ENCODE data around the gene POLN.

The POLN gene

DNA sequence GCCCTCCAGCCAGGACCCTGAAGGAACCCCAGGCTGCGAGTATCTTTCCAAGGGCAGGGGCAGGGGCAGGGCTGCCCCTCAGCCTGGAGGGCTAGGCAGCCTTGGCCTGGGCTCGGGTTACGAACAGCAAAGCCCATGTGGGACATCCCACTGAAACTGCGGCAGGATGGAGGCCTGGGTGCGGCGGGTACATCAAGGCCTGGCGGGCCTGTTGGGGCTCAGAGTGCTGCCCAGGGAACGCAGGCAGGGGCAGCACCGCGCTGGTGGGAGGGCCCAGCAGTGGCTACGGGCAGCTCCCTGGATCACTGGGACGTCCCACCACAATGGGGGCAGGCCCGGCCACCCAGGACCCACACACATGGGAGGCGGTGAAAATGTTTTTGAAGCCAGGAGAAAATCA lies 171.9 kb downstream of the POLN start:
- no peak for DNase-seq (ENCODE audit: low read depth)

GRCh38 chr4:2069161-2069971 lies 172.6 kb downstream of the POLN start:
- no peak for DNase-seq (ENCODE audit: low read depth)

DNA sequence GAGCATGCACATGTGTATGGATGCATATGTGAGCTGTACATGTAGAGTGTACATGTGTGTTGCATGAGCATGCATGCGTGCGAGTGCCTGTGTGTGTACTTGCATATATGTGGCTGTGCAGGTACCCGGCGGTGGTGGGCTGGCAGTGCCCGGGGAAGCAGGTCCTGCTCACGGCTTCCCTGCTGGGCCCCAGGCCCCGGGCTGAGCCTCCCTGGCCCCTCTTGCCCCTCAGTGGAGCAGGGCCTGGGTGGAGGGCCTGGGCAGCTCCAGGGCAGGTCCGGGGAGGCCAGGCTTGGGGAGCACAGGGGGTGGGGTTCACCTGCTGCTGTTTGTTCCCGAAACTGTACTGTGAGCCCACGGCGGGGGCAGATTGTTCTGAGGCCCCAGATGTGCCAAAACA lies 173.4 kb downstream of the POLN start:
- no peak for DNase-seq (ENCODE audit: low read depth)

DNA sequence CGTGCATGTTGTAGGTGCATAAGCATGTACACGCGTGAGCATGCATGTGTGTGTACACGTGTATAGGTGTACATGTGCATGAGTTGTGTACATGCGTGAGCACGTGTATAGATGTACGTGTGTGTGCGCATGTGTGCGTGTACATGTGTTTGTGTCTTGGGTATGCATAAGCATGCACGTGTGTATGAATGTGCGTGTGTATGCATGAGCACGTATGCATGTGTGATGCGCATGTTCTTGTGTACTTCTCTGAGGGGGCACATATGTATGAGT lies 173.8 kb downstream of the POLN start:
- no peak for DNase-seq (ENCODE audit: low read depth)

DNA sequence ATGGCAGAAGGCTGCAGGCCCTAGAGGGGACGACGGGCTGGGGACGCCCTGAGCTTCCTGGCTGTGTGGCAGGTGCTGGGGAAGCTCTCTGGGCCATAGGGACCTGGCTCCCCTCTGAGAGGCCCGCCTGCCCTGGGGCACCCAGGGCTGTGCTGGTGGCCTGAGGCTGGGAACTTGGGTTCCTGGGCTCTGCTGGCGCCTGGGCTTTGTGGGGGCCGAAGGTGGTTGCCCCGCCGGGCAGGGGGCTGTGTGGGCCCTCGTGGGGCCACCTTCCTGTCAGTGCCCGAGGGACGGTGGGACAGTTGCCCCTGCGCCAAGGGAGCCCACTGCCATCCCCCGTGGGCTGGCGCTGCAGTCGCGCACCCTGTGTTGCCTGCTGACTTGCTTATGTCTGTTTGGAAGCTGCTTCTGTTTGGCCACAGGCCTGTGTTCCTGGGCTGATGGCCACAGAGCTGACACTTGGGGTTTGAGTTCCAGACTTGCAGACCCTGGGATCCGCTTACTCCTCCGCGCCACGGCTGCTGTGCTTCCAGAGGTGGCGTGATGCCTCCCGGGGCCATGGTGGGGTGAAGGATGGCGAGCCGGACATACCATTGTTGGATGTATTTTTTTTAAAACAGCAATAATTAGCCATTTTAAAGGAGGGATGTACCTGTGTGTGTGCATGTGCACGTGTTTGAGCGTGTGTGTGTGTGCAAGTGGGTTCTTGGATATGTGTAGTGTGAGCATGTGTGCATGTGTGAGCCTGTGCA lies 174.3 kb downstream of the POLN start:
- DNase-seq (ENCODE audit: low read depth): no peak

GRCh38 chr4:2066571-2067445 lies 175.1 kb downstream of the POLN start:
- no peak for DNase-seq (ENCODE audit: low read depth)

GRCh38 chr4:2066011-2066551 lies 175.8 kb downstream of the POLN start:
- DNase-seq (ENCODE audit: low read depth): no peak

DNA sequence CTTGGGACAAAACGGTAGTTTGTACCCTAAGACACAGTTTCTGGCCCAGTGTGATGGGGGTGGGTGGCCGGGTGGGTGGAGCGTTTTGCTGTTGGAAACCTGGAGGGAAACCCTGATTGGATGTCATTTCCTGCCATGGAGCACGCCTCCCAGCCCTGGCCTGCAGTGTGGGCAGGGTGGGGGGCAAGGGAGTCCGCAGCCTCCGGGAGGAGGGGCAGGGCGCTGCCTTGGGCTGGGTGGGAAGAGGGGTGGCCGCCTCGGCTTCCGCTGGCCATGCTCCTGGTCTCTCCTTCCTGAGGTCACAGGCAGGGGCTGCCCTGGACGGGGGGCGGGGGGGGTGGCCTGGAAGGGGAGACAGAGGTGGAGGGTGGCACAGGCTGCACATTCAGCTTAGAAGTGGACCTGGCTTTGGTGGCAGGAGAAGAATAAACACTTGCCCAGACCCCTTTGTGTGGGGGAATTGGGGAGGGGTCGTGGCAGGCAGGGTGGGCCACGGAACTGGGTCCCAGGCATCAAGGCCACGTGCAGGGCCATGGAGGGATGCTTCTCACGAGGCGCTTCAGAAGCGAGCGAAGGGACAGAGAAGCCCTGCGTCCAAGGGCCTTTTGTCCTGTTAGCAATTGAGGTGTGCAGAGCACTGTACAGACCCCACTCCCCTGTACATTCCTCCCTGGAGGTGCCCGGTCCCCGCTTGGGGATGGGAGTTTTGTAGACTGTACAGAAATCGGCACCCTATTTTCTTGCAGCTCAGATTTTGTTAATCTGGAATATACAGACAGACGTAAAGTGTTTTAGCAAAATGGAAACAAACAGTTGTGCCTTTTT lies 176.6 kb downstream of the POLN start:
- no peak for DNase-seq (ENCODE audit: low read depth)

GRCh38 chr4:2064276-2064991 lies 177.5 kb downstream of the POLN start:
- no peak for DNase-seq (ENCODE audit: low read depth)

GRCh38 chr4:2063557-2064275 lies 178.2 kb downstream of the POLN start:
- DNase-seq (ENCODE audit: low read depth): no peak

GRCh38 chr4:2062808-2063524 lies 179.0 kb downstream of the POLN start:
- DNase-seq (ENCODE audit: low read depth): no peak

- no peak for DNase-seq (ENCODE audit: low read depth)
Measured at GRCh38 chr4:2062168-2062807, 179.6 kb downstream of the POLN start.

DNA sequence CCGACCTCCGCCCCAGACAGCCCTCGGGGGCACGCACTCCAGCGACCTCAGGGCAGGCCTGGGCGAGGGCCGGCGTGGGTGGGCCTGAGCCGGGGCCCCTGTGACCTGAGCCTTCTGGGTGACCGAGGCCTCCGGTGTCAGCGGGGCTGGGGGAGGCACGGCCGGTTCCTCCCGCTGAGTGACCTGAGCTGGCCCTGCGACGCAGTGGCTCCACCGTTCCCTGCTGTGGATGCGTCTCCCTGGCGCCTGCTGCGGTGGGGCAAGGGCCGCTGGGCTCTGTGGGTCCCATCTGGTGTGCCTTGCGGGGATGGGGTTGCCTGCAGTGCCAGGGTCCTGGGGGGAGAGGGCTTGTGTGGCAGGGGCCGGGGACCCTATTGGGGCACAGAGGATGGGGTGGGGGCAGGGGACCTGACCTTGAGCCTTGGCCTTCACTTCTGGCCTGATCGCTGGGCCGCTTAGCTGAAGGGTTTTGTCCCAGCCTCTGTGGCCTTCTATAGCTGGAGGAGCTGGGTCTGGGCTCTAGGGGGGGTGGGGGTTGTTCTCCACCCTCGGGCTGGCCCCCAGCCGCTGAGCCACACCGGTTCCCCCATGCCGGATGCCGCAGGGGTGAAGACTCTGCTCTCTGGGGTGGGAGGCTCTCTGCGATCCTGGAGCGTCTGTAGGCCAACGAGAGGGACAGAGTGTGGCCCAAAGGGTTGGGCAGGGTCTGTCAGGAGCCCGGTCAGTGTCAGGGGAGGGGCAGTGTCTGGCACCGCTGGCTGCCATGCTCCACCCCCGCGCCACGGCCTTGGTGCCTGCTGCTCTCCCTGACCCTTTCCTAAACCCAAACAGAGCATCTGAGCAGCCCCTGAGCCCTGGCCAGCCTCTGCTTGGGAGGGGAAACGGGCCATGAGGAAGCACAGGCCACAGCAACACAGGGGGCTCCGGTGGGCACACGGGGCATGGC lies 180.5 kb downstream of the POLN start:
- DNase-seq (ENCODE audit: low read depth): no peak

- DNase-seq (ENCODE audit: low read depth): no peak
Measured at GRCh38 chr4:2060611-2061185, 181.2 kb downstream of the POLN start.

- DNase-seq (ENCODE audit: low read depth): no peak
Measured at GRCh38 chr4:2059726-2060602, 182.0 kb downstream of the POLN start.

DNA sequence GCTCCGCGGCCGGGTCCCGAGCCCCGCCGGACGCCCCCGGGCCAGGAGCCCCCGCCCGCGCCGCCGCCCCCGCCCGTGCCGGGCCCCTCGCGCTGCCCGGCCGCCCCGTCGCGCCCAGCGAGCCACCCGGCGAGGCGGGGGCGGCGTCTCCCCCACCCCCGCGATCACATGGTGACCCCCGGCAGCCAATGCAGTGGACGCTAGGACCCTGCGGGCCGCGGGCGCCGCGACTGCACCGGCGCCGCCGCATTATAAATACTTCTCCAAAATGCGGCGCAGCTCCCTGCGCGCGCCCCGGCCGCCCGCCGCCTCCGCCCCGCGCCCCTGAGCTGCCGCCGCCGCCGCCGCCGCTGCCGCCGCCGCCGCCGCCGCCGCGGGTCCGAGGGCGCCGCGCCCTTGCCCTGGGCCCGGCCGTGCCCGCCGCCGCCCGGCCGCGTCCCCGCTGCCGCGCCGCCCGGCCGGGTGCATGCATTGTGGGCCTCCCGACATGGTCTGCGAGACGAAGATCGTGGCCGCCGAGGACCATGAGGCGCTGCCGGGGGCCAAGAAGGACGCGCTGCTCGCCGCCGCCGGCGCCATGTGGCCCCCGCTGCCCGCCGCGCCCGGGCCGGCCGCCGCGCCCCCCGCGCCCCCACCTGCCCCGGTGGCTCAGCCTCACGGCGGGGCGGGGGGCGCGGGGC lies 182.7 kb downstream of the POLN start, which contains the start of gene NAT8L:
NAT8L (plus strand) TSS at position 282 of the 680 bp plus-strand sequence; CDS start at position 467, 185 bp downstream.
- DNase-seq (ENCODE audit: low read depth): no peak
